Left colon (tissue), 2 donors: ENCODE measurements around the gene SPSB3. TPM values are rescaled to one million over a fixed set of nuclear protein-coding genes. Genes with fewer than 3 reads are reported as not detected.

ENCODE experiments used
- ATAC-seq: fragments of 200-7000 bp; cut with Tn5 transposase; one replicate; pipeline ENCODE4 v1.9.1; 2020; ENCODE audit warnings: mild to moderate bottlenecking, moderate library complexity
- DNase-seq, 2 donors: peaks; one replicate each; pipeline ENCODE4 v3.0.0-alpha.2; 2020
- intact Hi-C, 2 donors: fragments of 100-400 bp; cut with DNase I in 1 of 2; cut with micrococcal nuclease in 1 of 2; formaldehyde crosslinking; loops; one replicate each; pipeline versions ENCODE4 v1.11.2 to v1.14.0; 2022; cut with DNase I, micrococcal nuclease
- total RNA-seq, 2 donors: library from RNA; stranded (reverse); fragmentation: NEBNext Ultra II Directional; extraction: Animal tissue kit (Norgen Biotek cat#: 25700); gene quantifications; one replicate each; pipeline ENCODE4 v1.2.1, GENCODE V29; 2021
- donor health status: DM: no; HTN: no; CAD: no.
- donor health status: DM: yes; HTN: yes; CAD: no.

Gene SPSB3
- total RNA-seq, 2 donors from 2014 or later = 37.9 to 49.1 TPM

DNA sequence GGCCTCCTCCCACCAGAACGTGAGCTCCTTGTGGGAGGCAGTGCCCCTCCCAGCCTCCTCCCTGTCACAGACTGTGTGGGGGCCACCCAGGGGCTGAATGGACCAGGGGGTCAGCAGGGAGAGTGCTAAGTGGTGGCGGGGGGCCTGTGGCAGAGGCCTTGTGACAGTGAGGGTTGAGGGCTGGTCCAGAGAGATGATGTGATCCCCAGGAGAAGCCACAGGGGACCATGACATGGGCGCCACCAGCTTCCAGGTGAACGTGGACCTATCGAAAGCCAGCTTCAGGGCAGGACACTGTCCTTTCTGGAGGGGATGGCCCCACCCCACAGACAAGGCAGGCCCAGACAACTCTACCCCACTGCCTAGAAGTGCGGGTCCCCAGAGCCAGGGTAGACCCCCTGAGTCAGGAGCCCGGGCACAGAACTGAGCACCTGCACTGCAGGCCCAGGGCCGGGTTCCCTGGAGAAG lies 3.1 kb downstream of the SPSB3 start:
- no peak for ATAC-seq
- peak in 1 of 2 donors; percentile 21 for DNase-seq
- intact Hi-C loops = no loop called here

DNA sequence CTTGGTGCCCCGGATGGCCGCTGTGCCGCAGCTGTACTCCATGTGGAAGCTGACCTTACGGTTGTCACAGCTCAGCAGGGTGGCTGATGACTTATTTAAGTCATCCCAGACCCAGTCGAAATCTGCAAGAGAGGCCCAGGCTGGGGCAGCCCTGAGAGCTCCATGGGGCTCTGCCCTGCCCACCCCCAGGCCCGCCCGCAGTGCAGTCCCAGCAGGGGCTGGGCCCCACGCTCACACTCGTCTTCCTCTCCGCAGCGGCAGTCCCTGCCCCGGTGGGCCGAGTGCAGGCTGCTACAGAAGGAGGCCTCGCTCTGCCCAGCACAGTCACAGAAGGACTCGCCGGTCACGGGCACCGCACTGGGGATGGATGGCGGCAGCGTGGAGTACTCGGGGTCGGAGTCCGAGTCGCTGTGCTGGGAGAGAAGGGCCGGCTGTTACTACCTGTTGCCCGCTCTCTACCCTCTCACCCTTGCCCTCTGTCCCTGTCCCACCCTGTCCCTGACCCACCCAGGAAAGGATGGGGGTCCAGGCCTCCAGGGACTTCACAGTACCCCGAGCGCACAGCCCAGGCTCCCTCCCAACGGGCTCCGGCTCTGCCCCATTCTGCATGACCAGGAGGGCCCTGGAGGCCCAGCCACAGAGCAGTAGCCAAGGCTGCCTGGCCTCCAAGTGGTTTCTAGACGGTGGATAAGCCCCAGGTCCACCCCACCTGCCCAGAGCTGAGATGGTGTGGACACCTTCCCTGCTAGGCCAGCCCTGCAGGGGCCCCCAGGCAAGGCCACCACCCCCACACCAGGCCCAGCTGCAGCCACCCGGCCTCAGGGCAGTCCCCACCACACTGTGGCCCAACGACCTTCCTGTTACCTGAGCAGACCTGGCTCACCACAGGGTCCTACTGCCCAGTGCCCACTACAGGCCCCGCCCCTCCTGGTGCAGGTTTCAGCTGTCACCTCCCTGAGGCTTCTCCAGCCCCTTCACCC lies 3.9 kb downstream of the SPSB3 start:
- DNase-seq (peak; percentile 7 to 22), ATAC-seq (no peak)
- intact Hi-C loops = no loop called here

DNA sequence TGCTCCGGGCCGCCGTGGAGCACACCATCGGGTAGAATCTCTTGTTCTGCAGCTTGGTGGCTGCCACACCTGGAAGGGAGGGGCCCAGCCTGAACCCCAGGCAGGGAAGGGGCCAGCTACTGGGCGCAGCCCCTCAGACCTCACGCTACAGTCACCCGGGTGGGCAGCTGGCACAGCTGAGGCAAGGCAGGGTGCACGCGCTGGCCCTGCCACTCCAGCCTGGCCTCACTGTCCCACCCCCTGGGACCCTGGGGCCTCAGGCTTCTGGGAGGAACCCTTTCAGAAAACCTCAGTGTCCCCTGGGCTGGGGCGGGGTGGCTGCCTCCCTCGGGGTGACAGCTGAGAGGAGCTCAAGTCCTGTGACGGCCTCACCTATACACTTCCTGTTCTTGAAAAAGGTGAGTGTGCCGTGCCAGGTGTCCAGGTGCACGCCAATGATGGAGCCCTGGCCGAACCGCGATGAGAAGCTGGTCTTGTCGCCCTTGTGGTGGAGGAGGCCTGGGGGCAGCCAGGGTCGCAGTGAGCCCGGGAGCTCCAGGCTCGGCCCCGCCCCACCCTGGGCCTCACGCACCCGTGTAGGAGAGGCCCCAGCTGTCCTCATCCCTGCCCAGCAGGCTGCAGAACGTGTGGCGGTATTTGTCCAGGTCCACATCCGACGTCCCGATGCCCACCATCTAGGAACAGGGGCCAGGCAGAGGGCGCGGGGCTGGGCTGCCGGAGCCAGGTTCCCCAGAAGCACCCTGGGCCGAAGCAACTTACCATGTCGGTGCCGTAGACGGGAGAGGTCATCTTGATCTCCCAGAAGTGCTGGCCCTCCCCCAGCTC lies 4.8 kb downstream of the SPSB3 start:
- intact Hi-C loops = no loop called here
- DNase-seq (peak; percentile 4 to 16), ATAC-seq (no peak)

DNA sequence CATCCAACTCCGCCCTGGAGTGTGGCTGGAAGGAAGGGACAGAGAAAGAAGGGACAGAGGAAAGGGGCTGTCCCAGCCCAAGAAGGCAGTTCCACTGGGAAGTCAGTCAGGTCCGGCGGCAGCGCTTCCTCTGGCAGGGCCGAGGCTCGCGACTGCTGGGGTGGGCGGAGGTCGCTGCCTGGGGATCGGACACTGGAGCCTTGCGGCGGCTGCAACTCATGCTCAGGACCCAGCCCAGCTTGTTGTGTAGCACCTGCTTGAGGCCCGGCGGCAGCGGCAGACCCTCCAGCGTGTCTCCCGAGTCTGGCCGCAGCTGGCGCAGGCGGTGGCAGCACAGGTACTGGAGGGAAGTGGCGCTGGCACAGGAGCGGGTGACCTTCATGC lies 5.4 kb downstream of the SPSB3 start:
- intact Hi-C loops = no loop called here
- no peak for DNase-seq
- ATAC-seq = no peak

DNA sequence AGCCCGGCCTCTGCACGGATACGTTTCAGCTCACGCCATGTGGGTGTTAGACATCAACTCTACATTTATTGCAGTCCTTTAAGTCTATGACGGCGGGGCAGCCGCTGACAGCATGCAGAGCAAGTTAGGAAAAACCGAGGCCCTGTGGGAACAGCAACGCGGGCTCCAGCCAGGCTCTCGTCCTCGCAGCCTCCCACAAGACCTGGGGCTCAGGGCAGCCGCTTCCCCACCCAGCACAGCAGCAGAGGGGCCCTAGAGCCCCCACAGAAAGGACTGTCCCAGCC lies 5.8 kb downstream of the SPSB3 start:
- no peak for DNase-seq
- no peak for ATAC-seq
- intact Hi-C loops = no loop called here

DNA sequence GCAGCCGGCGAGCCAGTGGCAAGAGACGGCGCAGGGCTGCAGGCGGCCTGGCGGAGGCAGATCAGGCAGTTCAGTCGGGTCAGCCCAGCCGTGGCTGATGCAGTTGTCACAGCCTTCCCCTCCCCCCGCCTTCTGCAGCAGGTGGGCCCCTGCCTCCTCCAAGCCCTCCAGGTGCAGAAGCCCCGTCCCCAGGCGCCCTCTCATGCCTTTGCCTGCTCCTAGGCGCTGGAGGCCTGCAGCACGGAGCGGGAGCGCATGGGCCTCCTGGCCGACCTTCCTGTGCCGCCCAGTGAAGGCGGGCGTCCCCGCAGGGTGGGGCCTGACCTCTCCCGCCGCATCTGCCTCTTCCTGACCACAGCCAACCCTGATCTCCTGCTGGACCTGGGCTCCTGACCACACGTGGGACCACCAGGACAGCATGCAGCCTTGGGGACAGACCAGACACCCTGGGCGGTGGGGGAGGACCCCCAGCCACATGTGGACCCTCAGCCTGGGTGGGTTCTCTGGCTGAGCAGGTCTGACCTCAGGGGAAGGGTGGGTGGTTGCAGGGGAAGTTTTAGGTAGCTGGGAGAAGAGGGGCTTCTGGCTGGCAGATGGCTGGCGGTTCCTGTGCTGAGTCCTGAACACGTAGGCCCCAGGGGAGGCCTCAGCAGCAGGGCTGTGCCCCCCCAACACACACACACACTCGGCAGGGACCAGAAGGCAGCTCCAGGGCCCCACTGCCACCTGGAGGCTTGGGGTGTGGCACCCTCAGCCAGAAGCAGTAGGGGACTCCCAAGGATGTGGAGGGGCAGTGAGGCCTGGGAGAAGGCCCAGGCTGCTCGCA lies 6.3 kb downstream of the SPSB3 start:
- intact Hi-C loops = no loop called here
- no peak for ATAC-seq
- no peak for DNase-seq

DNA sequence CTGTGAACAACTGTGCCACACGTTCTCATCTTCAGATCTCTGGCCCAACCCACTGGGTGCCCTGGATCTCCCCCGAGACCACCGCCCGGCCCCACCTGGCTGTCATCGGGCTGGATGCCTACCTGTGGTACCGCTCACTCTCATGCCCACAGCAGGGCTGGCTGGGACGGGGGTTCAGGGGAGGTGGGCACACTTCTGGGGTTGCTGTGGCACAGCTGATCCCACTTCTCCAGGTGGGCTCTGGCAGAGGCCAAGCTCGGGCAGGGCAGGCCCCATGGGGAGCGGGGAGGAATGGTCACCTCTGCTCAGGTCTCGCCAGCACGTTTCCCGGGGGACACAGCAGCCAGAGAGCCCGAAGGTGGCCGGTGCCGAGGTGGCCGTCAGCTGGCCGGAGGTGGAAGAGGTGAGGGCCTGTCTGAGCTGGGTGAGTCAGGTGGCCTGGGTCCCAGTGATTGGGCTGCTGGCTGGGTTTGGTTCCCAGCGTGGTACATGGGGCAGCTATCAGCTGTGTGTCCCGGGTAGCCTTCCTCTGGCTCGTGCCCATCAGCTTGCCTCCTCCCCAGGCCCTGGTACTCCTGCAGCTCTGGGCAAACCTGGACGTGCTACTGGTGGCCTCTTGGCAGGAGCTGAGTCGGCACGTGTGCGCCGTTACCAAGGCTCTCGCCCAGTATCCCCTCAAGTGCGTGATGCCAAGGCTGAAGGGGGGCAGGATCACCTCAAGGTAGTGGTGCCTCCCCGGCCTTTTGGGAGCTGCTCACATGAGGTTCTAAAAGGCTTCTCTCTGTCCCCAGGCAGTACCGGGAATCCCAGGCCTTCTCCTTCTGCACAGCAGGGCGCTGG lies 7.1 kb downstream of the SPSB3 start:
- intact Hi-C loops = no loop called here
- no peak for ATAC-seq

DNA sequence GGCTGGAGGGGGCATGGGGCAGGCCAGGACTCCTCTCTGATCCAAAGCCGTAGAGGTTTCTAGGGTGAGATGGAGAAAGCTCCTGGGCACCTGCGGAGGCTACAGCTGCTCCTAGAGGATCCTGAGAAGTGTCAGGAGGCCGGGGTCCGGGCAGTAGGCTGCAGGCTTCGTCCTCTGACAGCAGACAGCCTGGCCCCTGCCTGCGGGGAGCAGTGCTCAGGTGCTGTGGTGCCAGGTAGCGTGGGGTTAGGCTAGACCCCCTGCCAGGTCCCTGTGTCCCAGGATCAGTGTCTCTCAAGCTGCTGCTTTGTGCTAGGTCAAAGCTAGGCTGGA lies 8.0 kb downstream of the SPSB3 start:
- ATAC-seq (no peak), DNase-seq (no peak)
- intact Hi-C loops = no loop called here

More for the DNA sequence above, 7.1 kb downstream of the SPSB3 start:
- DNase-seq = no peak

DNA sequence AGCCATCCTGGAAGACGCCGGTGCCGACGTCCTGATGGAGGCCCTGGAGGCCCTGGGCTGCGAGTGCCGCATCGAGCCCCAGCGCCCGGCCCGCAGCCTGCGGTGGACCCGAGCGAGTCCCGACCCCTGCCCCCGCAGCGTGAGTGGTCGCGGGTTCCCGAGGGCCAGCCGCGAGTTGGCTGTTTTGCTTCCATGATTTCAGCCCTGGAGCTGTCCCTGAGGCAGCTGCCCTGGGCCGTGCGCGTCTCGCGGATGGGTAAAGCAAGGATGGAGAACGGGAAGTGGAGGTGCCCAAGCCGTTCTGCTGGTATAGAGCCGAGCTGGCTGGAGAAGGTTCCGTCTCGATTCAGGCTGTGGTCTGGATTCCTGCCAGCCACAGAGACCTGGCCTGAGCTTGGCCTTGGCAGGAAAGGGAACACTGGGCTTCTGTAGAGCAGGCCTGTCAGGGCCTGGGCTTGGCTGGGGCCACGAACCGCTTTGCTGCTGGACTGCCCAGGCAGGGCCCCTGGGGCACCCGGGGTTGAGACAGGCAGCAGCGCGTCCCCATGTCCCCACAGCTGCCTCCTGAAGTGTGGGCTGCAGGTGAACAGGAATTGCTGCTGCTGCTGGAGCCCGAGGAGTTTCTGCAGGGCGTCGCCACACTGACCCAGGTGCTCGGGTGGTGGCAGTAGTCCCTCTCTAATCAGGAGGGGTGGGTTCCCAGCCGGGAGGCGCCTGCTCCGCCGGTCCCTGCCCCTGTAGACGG lies 8.5 kb downstream of the SPSB3 start:
- intact Hi-C loops = no loop called here
- ATAC-seq = no peak
- DNase-seq = peak in 1 of 2 donors; percentile 47

DNA sequence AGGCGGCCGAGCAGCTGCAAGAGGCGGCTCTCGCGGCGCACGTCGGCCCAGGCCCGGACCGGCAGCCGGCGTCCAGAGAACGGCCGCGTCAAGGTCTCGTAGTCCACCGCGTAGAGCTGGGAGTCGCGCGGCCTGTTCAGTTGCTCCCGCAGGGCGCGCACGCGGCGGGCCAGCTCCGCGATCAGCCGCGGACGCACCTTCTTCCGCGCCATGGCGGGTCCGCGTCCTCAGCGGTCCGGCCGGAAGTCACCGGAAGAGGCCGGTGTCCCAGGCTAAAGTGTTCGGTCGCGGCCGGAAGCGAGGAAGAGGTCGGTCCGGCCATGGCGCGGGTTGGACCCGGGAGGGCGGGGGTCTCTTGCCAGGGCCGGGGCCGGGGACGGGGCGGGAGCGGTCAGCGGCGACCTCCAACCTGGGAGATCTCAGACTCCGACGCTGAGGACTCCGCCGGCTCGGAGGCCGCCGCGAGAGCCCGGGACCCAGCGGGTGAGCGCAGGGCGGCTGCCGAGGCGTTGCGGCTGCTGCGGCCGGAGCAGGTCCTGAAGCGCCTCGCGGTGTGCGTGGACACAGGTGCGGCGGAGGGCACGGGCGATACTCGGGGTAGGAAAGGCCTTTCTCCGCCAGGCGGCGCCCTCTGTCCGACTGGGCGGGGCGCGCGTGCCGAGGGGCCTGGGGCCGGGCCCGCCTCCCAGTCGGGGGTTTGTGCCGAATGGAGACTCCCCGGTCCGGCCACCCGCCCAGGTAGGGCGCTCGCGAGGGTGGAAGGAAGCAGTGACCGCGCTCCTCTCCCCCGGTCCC lies 9.3 kb downstream of the SPSB3 start, which contains the start of gene MRPS34:
MRPS34 (minus strand) TSS at position 227 of the 795 bp plus-strand sequence; CDS start at position 212, 15 bp downstream.
- ATAC-seq = peak; percentile 66
- intact Hi-C loops = no loop called here
- peak; percentile 78 to 88 for DNase-seq

DNA sequence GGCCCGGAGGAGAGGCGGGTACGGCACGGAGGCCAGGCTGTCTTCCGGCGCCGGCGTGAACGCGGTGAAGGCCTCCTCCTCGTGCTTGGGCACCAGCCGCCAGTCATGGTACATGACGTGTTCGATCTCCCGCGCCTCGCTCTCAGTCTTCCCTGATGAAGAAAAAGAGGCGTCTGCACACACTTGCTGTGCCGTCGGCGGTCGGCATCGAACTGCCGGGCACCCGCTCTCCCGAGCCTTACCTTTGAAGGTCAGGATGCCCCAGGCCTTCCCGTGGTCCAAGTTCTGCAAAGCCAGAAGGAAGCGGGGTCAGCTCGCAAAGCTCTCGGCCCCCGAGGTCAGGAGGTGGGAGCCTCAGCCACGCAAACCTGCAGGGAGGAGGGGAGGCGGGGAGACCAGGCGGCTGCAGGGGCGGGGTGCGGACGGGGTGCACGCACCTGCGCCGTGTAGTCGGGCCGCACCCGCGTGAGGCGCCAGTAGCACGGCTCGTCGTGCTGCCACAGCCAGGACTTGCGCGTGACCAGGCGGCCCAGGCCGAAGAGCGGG lies 9.9 kb downstream of the SPSB3 start, which contains the start of gene EME2:
EME2 (plus strand) TSS at position 449 of the 546 bp plus-strand sequence. CDS start 418 bp downstream, outside the sequence.
- ATAC-seq = peak; percentile 36
- peak; percentile 55 to 67 for DNase-seq
- intact Hi-C loops = no loop called here

DNA sequence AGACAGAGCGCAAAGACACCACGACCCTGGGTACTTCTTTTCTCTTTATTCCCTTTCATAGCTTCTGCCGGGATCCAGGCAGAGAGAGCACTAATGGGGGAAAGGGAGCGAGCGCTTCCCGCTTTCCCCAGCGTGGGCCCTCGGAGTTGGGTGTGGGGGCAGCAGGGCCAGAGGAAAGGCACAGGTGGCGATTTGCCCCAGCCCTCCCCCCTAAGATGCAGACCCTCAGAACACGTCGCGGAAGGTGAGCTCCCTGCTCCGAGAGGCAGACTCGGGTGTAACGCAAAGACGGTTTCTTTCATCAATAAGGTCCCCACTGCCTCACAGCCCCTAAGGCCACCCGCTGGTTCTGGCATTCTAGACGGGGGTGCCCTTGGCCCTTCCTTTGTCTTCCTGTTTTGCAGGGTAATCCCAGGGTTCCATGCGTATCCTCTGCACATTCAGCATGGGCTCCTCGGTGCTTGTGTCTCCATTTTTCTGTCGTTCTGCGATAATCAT lies 10.5 kb downstream of the SPSB3 start:
- intact Hi-C loops = no loop called here
- ATAC-seq (no peak), DNase-seq (no peak)

DNA sequence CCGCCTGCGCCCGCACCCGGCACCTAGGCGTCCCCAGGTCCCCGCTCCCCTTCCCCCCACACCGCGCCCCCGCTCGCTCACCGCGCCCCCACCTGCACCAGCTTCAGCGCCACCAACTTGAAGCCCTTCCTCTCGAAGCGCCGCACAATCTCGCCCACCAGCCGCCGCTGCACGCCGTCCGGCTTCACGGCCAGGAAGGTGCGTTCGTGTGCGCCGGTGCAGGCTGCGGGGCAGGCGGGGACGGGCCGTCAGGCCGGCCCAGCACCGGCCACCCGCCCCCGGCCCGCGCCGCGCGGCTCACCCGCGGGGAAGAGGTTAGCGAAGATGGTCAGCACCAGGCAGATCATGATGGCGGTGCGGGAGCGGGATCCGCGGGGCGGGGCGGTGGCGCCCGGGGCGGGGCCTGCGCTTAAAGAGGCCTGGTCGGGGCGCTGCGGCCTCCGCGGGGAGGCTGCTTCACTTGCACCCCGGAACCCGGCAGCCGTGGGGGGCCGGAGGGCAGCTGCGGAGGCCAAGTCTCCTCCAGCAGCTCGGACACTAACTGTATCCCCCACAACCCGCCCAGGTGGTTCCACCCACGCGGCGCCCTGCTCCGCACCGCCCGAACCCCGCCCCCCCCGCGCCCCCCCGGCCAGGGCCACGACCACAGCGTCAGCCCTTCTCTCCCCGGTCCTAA lies 11.0 kb downstream of the SPSB3 start, which contains the start of gene NME3:
NME3 (minus strand) TSS at position 356 of the 676 bp plus-strand sequence; CDS start at position 347, 9 bp downstream.
- DNase-seq (peak; percentile 72 to 89), ATAC-seq (peak; percentile 47)
- intact Hi-C loops = no loop called here

DNA sequence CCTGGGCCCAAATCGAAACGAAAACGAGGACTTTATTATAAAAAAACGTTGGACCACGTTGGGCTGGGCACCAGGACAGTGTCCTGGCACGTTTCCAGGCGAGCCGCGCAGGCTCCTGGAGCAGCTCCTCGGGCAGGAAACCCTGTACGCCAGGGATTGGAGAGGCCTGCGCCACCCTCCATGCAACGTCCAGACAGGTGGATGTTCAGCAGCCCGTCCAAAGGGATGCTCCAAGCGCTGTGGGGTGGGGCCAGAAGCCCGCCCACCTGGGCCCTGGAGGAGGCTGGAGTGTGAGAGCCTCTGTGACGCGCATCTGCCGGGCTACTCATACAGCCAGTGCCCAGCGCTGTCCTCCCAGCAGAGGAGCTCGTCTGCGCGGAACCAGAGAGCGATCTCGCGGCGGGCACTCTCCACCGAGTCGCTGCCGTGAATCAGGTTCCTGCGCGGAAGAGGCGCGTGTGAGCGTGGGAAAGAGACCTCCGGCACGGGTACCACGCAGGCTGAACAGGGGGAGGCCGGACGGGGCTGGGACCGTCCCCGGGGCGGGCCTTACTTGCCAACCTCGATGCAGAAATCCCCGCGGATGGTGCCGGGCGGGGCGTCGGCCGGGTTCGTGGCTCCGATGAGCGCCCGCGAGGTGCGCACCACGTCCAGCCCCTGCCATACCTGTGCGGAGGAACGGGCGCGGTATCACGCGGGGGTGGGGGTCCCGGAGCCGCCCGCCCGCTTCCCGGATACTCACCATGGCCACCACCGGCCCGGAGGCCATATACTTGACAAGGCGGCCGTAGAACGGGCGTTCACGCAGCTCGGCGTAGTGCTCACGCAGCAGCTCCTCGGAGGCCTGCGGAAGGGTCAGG lies 11.8 kb downstream of the SPSB3 start:
- peak; percentile 34 for ATAC-seq
- peak; percentile 84 to 85 for DNase-seq
- intact Hi-C loops = no loop called here
